ENCODE results near the gene RAB3GAP1. TPM values are rescaled to one million over a fixed set of nuclear protein-coding genes. Genes with fewer than 3 reads are reported as not detected.
"Not testable (repeated sequence)": the region's sequence is repeated elsewhere in the genome, so short reads cannot be mapped to it uniquely, and the experiment has no call there.

Gene RAB3GAP1
- total and polyA plus RNA-seq, 2 experiments from 2014 or later = 19.9 to 35.0 TPM

- no peaks in the 10 kb centered on the region for H3K27me3 ChIP-seq
- no peaks in the 10 kb centered on the region for H3K4me1 ChIP-seq (ENCODE audit: low read depth)
- no peak for DNase-seq (ENCODE audit: low read depth in 1 of 2, low spot score in 1 of 2)
- no peak for TF ChIP-seq CTCF (IDR thresholded peaks at IDR 0.05; ENCODE audit: low read depth, low read length)
- H3K36me3 ChIP-seq = no peaks in the 10 kb centered on the region
- no peak overlapping the region for H3K4me3 ChIP-seq
- H3K9me3 ChIP-seq (ENCODE audit: low read depth) = no peaks in the 10 kb centered on the region
- no peak overlapping the region for H3K27ac ChIP-seq
Observed at GRCh38 chr2:135029481-135030134, 22.5 kb upstream of the RAB3GAP1 start.

GRCh38 chr2:135030826-135031225 lies 21.3 kb upstream of the RAB3GAP1 start:
- TF ChIP-seq CTCF (IDR thresholded peaks at IDR 0.05; ENCODE audit: low read depth, low read length) = no peak
- Histone ChIP-seq H3K36me3 (no peaks in the 10 kb centered on the region), H3K27me3 (no peaks in the 10 kb centered on the region), H3K27ac (no peak overlapping the region), H3K4me3 (no peak overlapping the region), H3K4me1 (ENCODE audit: low read depth) (no peaks in the 10 kb centered on the region), H3K9me3 (ENCODE audit: low read depth) (no peaks in the 10 kb centered on the region)
- peak; percentile 74 to 79 for DNase-seq (ENCODE audit: low read depth in 1 of 2, low spot score in 1 of 2)

DNA sequence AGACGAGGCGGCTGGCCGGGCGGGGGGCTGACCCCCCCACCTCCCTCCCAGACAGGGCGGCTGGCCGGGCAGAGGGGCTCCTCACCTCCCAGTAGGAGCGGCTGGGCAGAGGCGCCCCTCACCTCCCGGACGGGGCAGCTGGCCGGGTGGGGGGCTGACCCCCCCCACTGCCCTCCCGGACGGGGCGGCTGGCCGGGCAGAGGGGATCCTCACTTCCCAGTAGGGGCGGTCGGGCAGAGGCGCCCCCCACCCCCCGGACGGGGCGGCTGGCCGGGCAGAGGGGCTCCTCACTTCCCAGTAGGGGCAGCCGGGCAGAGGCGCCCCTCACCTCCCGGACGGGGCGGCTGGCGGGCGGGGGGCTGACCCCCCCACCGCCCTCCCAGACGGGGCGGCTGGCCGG lies 18.9 kb upstream of the RAB3GAP1 start:
- not testable (repeated sequence) for H3K9me3 ChIP-seq (ENCODE audit: low read depth); H3K36me3 ChIP-seq; DNase-seq (ENCODE audit: low read depth in 1 of 2, low spot score in 1 of 2); H3K27ac ChIP-seq; H3K27me3 ChIP-seq; H3K4me3 ChIP-seq; H3K4me1 ChIP-seq (ENCODE audit: low read depth)

- H3K4me1 ChIP-seq (ENCODE audit: low read depth) = no peaks in the 10 kb centered on the region
- no peaks in the 10 kb centered on the region for H3K36me3 ChIP-seq
- no peak overlapping the region for H3K27ac ChIP-seq
- no peak overlapping the region for H3K4me3 ChIP-seq
- H3K27me3 ChIP-seq = no peaks in the 10 kb centered on the region
- no peak for TF ChIP-seq CTCF (IDR thresholded peaks at IDR 0.05; ENCODE audit: low read depth, low read length)
- H3K9me3 ChIP-seq (ENCODE audit: low read depth) = no peaks in the 10 kb centered on the region
- DNase-seq (ENCODE audit: low read depth in 1 of 2, low spot score in 1 of 2) = no peak
Observed at GRCh38 chr2:135037831-135038230, 14.3 kb upstream of the RAB3GAP1 start.

DNA sequence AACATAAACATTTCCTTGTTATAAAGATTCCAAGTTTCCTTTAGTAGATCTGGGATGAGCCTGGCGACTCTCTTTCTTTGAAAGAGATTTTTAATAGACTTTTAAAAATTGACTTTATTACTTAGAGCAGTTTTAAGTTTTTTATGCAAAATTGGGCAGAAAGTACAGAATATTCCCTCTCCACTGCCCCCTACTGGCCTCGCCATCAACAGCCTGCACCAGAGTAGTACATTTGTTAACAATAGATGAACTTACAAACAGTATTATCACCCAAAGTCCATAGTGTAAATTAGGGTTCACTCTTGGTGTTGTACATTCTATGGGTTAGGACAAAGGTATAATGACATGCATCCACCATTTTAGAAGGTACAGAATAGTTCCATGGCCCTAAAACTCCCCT lies 8.7 kb upstream of the RAB3GAP1 start:
- peak in 1 of 2 donors; percentile 5 for DNase-seq (ENCODE audit: low read depth in 1 of 2, low spot score in 1 of 2)
- Histone ChIP-seq H3K4me3 (no peak overlapping the region), H3K27me3 (no peaks in the 10 kb centered on the region), H3K36me3 (no peaks in the 10 kb centered on the region), H3K4me1 (ENCODE audit: low read depth) (no peaks in the 10 kb centered on the region), H3K27ac (no peak overlapping the region), H3K9me3 (ENCODE audit: low read depth) (no peaks in the 10 kb centered on the region)
- peak; percentile 50 for TF ChIP-seq CTCF (IDR thresholded peaks at IDR 0.05; ENCODE audit: low read depth, low read length)

DNA sequence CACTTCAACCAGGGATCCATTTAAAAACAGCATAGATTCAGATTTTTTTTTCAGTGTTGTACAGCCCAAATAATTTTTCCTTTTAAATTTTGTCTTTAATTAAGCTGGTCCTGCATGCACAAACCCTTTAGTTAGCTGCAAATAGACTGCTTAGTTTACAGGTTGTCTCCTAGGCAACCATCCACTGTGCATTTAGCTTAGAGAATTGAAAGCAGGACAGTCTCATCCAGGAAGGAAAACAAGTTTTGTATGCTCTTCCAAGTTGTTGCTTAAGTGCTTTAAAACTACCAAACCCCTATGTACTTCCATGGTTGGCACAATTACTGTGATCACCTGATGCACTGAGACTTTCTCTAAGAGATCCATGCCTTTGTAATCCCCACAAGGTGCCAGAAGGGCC lies 4.8 kb upstream of the RAB3GAP1 start, which contains the start of gene MAP3K19:
Gene MAP3K19, minus strand, starts transcription at position 148 of the 400 bp plus-strand sequence. CDS start 22,800 bp downstream, outside the sequence.
- Histone ChIP-seq H3K36me3 (no peaks in the 10 kb centered on the region), H3K27ac (no peak within 1 kb of the TSS), H3K4me3 (no peak within 1 kb of the TSS), H3K27me3 (no peaks in the 10 kb centered on the region), H3K9me3 (ENCODE audit: low read depth) (no peaks in the 10 kb centered on the region), H3K4me1 (ENCODE audit: low read depth) (peaks cover 12% of the 10 kb centered on the region)
- no peak for TF ChIP-seq CTCF (IDR thresholded peaks at IDR 0.05; ENCODE audit: low read depth, low read length)
- DNase-seq (ENCODE audit: low read depth in 1 of 2, low spot score in 1 of 2) = no peak
